Spinal cord (tissue), 10 donors: ENCODE measurements around the gene DNAI1. TPM values are rescaled to one million over a fixed set of nuclear protein-coding genes. Genes with fewer than 3 reads are reported as not detected.

Source experiments
- DNase-seq, 6 donors: peaks; one replicate each; pipeline versions ENCODE4 v3.0.0 to v3.0.0-alpha.2; 2013 to 2015; ENCODE audit warnings: low spot score in 6 of 6, low read depth in 4 of 6
- H3K27ac ChIP-seq: one replicate; pipeline ENCODE4 v1.5.1; 2013; ENCODE audit warnings: low read depth, low read length, control low read depth
- H3K27me3 ChIP-seq: one replicate; pipeline ENCODE4 v1.6.1; 2013; ENCODE audit warnings: low read length; ENCODE audit not compliant: control insufficient read depth, insufficient read depth
- H3K36me3 ChIP-seq: one replicate; pipeline ENCODE4 v1.6.1; 2013; ENCODE audit warnings: low read length; ENCODE audit not compliant: control insufficient read depth, insufficient read depth
- H3K4me1 ChIP-seq: one replicate; pipeline ENCODE4 v1.6.1; 2013; ENCODE audit warnings: low read length; ENCODE audit not compliant: control insufficient read depth, insufficient read depth
- H3K4me3 ChIP-seq: one replicate; pipeline ENCODE4 v1.5.1; 2013; ENCODE audit warnings: low read depth, low read length, control low read depth
- H3K9me3 ChIP-seq: one replicate; pipeline ENCODE4 v1.6.1; 2013; ENCODE audit warnings: low read length; ENCODE audit not compliant: control insufficient read depth, insufficient read depth
- WGBS: methylation state at CpG from one replicate; pipeline ENCODE4 v1.1.5; 2013; ENCODE audit warnings: missing lambda C conversion rate; ENCODE audit not compliant: insufficient coverage; 5-methylcytosine and 5-hydroxymethylcytosine counted together
- polyA plus RNA-seq, 2 donors: library from polyadenylated mRNA; unstranded; fragments of 120-200 nt; gene quantifications; one replicate each; pipeline ENCODE4 v1.2.1, GENCODE V29; 2013; ENCODE audit not compliant: insufficient read length in 2 of 2
- total RNA-seq, 2 donors: library from RNA; depleted of rRNA in 1 of 2; stranded (reverse); fragments of 120-200 nt in 1 of 2; fragments of >200 nt in 1 of 2; gene quantifications; one replicate each; pipeline versions ENCODE4 v1.2.3 to v1.2.4, GENCODE V29; 2013 to 2014
- donor health status: healthy.

DNAI1 gene
- total and polyA plus RNA-seq, 4 donors: 3.5 to 24.8 (median 10.4) TPM

DNA sequence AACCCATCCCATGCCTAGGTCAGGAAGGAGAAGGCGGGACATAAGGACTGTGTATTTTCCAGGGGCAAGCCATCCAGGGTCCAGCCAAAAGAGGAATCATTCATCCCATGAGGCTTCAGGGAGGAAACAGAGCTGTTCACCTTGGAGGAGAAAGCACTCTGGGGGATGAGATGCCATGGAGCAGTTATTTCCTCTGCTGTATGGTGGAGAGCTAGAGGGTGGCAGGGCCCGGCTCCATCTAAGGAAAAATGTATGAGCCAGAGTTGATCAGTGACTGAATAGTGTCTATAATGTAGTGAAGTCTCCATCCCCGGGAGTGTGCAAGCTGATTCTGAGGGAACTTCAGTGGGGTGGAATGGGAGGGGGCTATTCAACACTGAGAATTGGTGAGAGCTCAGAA, 56.2 kb downstream of the DNAI1 start:
- 97% methylated on average over 3 of the region's 3 CpGs for WGBS
- H3K27me3 ChIP-seq: no peaks in the 10 kb centered on the region
- H3K9me3 ChIP-seq: no peaks in the 10 kb centered on the region
- H3K4me3 ChIP-seq: no peak overlapping the region
- peaks cover 12% of the 10 kb centered on the region for H3K36me3 ChIP-seq
- no peak overlapping the region for H3K27ac ChIP-seq
- H3K4me1 ChIP-seq: peaks cover 51% of the 10 kb centered on the region
- DNase-seq: no peak

DNA sequence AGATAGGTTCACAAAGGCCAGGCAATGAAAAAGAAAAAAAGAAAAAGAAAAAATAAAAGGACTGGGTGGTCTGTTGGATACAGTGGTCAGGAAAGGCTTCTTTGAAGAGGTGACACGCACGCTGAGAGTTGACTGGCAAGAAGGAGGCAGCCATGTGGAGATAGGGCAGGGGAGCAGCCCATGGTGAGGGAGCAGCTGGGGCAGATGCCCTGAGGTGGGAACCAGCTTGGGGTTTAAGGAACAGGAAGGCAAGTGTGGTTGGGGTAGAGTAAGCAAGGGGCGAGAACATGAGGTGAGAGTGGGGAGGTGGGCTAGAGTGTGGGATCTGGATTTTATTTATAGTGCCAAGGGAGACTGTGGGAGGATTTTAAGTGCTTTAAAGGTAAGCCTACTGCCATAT, 57.4 kb downstream of the DNAI1 start:
- Histone ChIP-seq H3K36me3 (peaks cover 13% of the 10 kb centered on the region), H3K4me1 (peaks cover 51% of the 10 kb centered on the region), H3K9me3 (no peaks in the 10 kb centered on the region), H3K4me3 (no peak overlapping the region), H3K27me3 (no peaks in the 10 kb centered on the region), H3K27ac (no peak overlapping the region)
- no peak for DNase-seq
- WGBS: 91% methylated on average over 3 of the region's 3 CpGs

DNA sequence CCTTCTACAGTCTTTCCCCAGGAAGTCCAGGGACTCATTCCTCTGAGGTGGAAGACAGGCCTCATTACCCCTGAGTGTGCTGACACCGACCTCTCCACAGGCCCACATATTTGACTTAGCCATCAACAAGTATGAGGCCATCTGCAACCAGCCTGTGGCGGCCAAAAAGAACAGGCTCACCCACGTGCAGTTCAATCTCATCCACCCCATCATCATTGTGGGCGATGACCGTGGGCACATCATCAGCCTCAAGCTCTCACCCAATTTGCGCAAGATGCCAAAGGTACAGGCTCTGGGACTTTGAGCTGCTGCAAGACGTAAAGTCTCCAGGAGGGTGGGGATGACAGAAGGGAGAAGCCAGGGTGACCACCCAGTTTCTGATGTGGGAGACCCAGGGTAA, 58.6 kb downstream of the DNAI1 start:
- Histone ChIP-seq H3K4me1 (peaks cover 58% of the 10 kb centered on the region), H3K4me3 (no peak overlapping the region), H3K9me3 (no peaks in the 10 kb centered on the region), H3K27me3 (no peaks in the 10 kb centered on the region), H3K27ac (no peak overlapping the region), H3K36me3 (peaks cover 19% of the 10 kb centered on the region)
- WGBS: 85% methylated on average over 5 of the region's 7 CpGs
- no peak for DNase-seq

DNA sequence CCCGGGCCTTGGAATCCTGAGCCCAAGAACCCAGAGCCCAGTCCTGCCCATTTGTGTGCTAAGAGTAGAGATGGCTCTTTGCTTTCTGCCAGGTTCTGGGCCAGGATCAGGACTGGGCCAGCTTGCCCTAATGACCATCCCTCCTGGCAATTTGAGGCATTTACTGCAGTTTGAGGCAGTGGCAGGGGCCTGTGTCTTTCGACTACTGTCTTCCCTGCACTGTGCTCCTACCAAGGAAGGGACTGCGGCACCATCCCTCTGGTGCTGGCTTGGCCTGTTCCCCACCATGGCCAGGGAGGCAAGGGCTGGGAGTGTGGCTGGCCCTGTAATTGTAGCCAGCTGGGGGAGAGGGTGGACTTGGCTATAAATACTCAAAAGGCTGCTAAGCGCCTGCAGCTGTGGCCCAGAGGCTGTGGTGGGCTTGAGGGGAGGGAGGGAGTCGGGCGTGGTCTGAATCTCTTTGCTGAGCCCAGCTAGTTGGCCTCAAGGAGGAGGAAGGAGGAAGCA, 59.6 kb downstream of the DNAI1 start:
- H3K27ac ChIP-seq: no peak overlapping the region

DNA sequence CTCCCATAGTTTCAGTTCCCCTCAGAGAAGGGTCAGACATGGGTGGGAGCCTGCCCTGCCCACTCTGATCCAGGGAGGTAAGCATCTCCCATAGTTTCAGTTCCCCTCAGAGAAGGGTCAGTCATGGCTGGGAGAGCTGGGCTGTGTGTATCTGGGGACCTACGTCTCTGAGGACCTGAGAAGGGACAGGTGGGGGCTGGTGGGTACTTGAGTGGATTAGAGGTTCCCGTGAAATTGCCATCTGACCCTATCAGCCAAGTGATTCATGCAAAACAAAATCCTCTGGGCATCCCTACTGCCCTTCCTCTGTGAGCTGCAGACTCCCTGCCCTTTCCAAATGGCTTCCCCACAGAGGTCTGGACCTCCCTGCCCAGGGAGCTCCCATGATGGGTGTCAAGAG, 60.3 kb downstream of the DNAI1 start:
- H3K4me3 ChIP-seq: no peak overlapping the region
- peaks cover 2% of the 10 kb centered on the region for H3K27me3 ChIP-seq
- peaks cover 19% of the 10 kb centered on the region for H3K36me3 ChIP-seq
- no peaks in the 10 kb centered on the region for H3K9me3 ChIP-seq
- WGBS: 69% methylated on average over 2 of the region's 2 CpGs
- no peak overlapping the region for H3K27ac ChIP-seq
- DNase-seq: no peak
- H3K4me1 ChIP-seq: peaks cover 53% of the 10 kb centered on the region

More for the DNA sequence above, 59.6 kb downstream of the DNAI1 start:
- Histone ChIP-seq H3K4me3 (no peak overlapping the region), H3K36me3 (peaks cover 19% of the 10 kb centered on the region), H3K4me1 (peaks cover 53% of the 10 kb centered on the region), H3K9me3 (no peaks in the 10 kb centered on the region), H3K27me3 (no peaks in the 10 kb centered on the region)
- 57% methylated on average over 6 of the region's 6 CpGs for WGBS
- peak in 1 of 6 donors; percentile 35 for DNase-seq

DNA sequence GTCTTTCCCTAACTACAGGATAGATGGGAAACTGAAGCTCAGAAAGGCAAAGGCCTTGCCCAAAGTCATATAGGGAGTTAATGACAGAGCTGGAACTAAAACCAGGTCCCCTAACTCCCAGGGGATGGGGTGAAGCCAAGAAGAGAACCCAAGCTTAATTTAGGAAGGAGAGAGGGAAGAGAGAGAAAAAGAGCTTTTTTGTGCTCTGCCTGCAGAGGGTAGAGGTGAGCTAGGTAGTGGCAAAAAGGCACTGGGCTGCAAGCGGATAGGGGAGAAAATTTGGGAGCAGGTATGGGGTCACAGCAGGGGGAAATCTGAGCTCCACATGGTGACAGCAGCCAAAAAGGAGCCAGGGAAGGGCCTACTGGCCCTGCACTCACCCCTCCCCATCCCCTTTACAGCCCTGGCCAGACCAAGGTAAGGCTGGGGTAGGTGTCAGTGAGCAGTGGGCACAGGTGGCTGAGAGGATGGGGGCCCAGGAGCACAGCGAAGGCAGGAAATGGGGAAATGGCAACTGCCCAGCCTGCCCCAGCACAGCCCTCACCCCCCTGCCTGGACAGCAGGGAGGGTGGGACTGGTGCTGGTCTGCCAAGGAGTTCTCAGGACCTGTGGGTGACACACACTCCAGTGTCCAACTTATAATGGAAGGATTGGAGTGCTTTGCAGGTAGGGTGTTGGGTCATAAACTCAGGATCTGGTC, 60.9 kb downstream of the DNAI1 start:
- DNase-seq: no peak
- H3K27me3 ChIP-seq: peaks cover 2% of the 10 kb centered on the region
- no peaks in the 10 kb centered on the region for H3K9me3 ChIP-seq
- peaks cover 19% of the 10 kb centered on the region for H3K36me3 ChIP-seq
- no peak overlapping the region for H3K4me3 ChIP-seq
- H3K4me1 ChIP-seq: peaks cover 49% of the 10 kb centered on the region
- WGBS: 100% methylated on average over 1 of the region's 2 CpGs
- no peak overlapping the region for H3K27ac ChIP-seq

DNA sequence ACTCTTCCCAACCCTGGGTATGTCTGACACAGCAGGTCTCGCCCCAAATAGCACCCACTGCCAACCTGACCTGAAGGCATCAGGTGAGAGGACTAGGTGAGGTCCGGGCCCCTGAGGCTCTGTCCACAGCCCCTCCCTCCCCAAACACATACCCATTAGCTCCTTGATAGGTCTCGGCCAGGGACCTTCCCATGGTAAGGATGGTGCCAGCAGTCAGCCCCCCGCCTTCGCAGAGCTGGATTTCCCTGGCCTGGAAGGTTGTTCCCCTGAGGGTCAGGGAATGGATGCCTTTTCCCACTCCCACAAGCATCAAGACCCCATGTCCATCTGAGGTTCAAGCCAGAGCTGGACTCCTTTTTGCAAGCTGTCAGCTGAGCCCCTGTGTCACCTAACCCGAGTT, 61.5 kb downstream of the DNAI1 start:
- no peaks in the 10 kb centered on the region for H3K9me3 ChIP-seq
- 87% methylated on average over 3 of the region's 6 CpGs for WGBS
- H3K27me3 ChIP-seq: peaks cover 2% of the 10 kb centered on the region
- peaks cover 19% of the 10 kb centered on the region for H3K36me3 ChIP-seq
- H3K4me1 ChIP-seq: peaks cover 48% of the 10 kb centered on the region
- H3K27ac ChIP-seq: no peak overlapping the region
- DNase-seq: no peak
- H3K4me3 ChIP-seq: no peak overlapping the region

DNA sequence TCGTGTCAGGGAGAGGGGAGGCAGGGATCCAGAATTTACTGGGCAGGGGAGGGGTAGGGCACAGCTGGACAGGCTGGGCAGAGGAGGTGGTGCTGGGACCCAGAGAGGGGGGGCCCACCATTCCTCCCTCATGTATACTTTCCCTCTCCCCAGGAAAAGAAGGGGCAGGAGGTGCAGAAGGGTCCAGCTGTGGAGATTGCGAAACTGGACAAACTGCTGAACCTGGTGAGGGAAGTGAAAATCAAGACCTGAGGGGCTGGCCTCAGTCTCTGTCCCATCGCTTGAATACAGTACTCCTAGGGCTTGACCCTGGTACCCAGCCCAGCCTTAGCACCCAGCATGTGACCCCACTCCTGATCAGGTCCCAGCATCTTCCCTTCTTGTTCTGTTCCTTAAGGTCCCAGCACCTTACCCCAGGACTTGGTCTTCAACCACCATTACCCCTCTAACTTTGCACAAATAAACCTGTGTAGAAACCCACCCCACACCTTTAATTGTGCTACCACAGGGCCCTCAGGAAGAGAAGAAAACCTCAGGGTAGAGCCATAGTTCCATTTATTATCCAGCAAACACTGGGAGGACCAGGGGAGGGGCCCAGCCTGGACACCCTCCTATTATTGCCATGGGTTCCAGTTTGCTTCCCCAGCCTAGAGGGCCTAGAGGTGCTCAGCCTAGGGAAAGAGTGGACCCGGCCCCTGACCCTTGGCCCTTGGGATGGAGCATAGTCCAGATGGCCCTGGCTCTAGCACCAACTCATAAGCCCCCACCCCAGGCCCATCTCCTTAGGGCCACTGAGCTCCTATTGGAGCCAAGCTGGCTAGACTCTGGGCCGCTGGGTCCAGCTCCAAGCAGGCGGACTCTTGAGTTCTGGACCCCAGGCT, 62.1 kb downstream of the DNAI1 start:
- H3K36me3 ChIP-seq: peaks cover 19% of the 10 kb centered on the region
- H3K4me1 ChIP-seq: peaks cover 48% of the 10 kb centered on the region
- 87% methylated on average over 5 of the region's 6 CpGs for WGBS
- H3K4me3 ChIP-seq: no peak overlapping the region
- no peaks in the 10 kb centered on the region for H3K9me3 ChIP-seq
- no peak for DNase-seq
- H3K27ac ChIP-seq: no peak overlapping the region
- peaks cover 2% of the 10 kb centered on the region for H3K27me3 ChIP-seq

DNA sequence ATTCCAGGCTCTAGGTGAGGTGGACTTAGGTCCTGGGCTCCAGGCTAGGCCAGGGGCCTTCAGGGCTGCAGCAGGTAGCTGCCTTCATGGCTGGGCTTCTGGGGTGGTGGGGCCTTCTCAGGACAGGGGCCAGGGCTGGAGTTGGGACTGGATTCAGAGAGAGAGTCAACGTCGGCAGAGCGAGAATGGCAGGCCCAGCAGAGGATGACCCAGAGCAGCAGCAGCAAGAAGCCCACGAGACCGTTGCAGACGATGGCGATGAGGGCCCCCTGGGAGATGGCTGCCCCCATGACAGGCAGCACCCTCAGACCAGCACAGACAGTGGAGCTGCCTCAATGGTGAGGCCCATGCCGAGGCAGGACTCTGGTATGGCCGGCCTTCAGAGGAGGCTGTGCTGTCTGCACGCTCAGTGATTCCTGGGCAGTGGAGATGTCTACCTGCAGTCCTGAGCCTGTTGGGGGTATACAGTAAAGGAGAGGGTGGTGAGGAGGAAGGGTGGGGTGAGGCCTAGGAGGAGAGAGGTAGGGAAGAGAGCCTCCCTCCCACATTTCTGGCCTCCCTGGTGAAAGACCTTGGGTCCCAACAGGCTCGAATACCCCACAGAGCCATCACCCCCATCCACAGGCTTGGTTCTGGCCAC, 62.9 kb downstream of the DNAI1 start:
- H3K27me3 ChIP-seq: peaks cover 2% of the 10 kb centered on the region
- H3K4me1 ChIP-seq: peaks cover 48% of the 10 kb centered on the region
- WGBS: 89% methylated on average over 10 of the region's 11 CpGs
- no peaks in the 10 kb centered on the region for H3K9me3 ChIP-seq
- peaks cover 17% of the 10 kb centered on the region for H3K36me3 ChIP-seq
- H3K27ac ChIP-seq: no peak overlapping the region
- DNase-seq: no peak
- peak overlapping the region; percentile 66 for H3K4me3 ChIP-seq
